Lung microvascular endothelial cell (primary cell): Measurements from ENCODE around the gene CHRM4. TPM values are rescaled to one million over a fixed set of nuclear protein-coding genes. Genes with fewer than 3 reads are reported as not detected.

Experiments used
- total RNA-seq: library from RNA; depleted of rRNA; stranded (reverse); fragments of >200 nt; gene quantifications from 2 replicates; pipeline ENCODE4 v1.2.1, GENCODE V29; 2014

CHRM4 gene
- total RNA-seq, 1 donor from 2014 or later = not detected

Other genes with a start within 250 kb of the CHRM4 start
- gene CREB3L1, start 114.1 kb downstream of the CHRM4 start, total RNA-seq = under 0.01 and 0.20 TPM in 2 replicates
- 44.7 and 46.2 TPM in 2 replicates for gene DGKZ, start 44.3 kb downstream of the CHRM4 start, total RNA-seq
- 23.8 and 45.1 TPM in 2 replicates for gene MDK, start 10.1 kb downstream of the CHRM4 start, total RNA-seq
- gene AMBRA1, start 202.2 kb upstream of the CHRM4 start, total RNA-seq = 12.4 and 15.3 TPM in 2 replicates
- 3.5 and 5.0 TPM in 2 replicates for gene HARBI1, start 225.5 kb upstream of the CHRM4 start, total RNA-seq
- gene ATG13, start 225.8 kb upstream of the CHRM4 start, total RNA-seq = 47.5 and 52.8 TPM in 2 replicates